T-helper 2 cell treated with Interferon-gamma antibody and Interleukin-4, amounts not matched to agents 5 μg/mL and 100 μg/mL, for 36 hours (primary cell): Measurements from ENCODE around the gene CREB3L4.

Experiments used
- DNase-seq: peaks from one replicate; pipeline ENCODE4 v3.0.0; 2021; ENCODE audit warnings: low spot score
- H3K27ac Mint-ChIP-seq: one replicate; pipeline ENCODE4 v1.8.0; 2021; ENCODE audit warnings: mild to moderate bottlenecking, mixed read lengths
- H3K27me3 Mint-ChIP-seq: one replicate; pipeline ENCODE4 v1.8.0; 2021; ENCODE audit warnings: low read depth, mixed read lengths
- H3K36me3 Mint-ChIP-seq: one replicate; pipeline ENCODE4 v1.8.0; 2021; ENCODE audit warnings: low read depth, mixed read lengths
- H3K4me1 Mint-ChIP-seq: one replicate; pipeline ENCODE4 v1.8.0; 2021; ENCODE audit warnings: low read depth, mixed read lengths
- H3K4me3 Mint-ChIP-seq: one replicate; pipeline ENCODE4 v1.8.0; 2022; ENCODE audit warnings: mild to moderate bottlenecking, moderate library complexity, mixed read lengths
- H3K9me3 Mint-ChIP-seq: one replicate; pipeline ENCODE4 v1.8.0; 2021; ENCODE audit warnings: mixed read lengths

CREB3L4 gene

GRCh38 chr1:153932156-153933131 lies 35.3 kb upstream of the CREB3L4 start:
- no peaks in the 10 kb centered on the region for H3K9me3 Mint-ChIP-seq
- DNase-seq, result no peak
- peaks cover 3% of the 10 kb centered on the region for H3K4me1 Mint-ChIP-seq
- H3K27ac Mint-ChIP-seq, result no peak overlapping the region
- no peaks in the 10 kb centered on the region for H3K27me3 Mint-ChIP-seq
- H3K36me3 Mint-ChIP-seq, result peaks cover 59% of the 10 kb centered on the region
- H3K4me3 Mint-ChIP-seq, result no peak overlapping the region

GRCh38 chr1:153933430-153933829 lies 34.3 kb upstream of the CREB3L4 start:
- Mint-ChIP-seq H3K36me3 (peaks cover 60% of the 10 kb centered on the region), H3K4me3 (no peak overlapping the region), H3K27me3 (no peaks in the 10 kb centered on the region), H3K4me1 (no peaks in the 10 kb centered on the region), H3K9me3 (no peaks in the 10 kb centered on the region), H3K27ac (no peak overlapping the region)
- no peak for DNase-seq

GRCh38 chr1:153933955-153934354 lies 33.7 kb upstream of the CREB3L4 start:
- Mint-ChIP-seq H3K4me3 (no peak overlapping the region), H3K4me1 (no peaks in the 10 kb centered on the region), H3K9me3 (no peaks in the 10 kb centered on the region), H3K36me3 (peaks cover 57% of the 10 kb centered on the region), H3K27ac (no peak overlapping the region), H3K27me3 (no peaks in the 10 kb centered on the region)
- no peak for DNase-seq

- H3K36me3 Mint-ChIP-seq, result peaks cover 59% of the 10 kb centered on the region
- H3K27ac Mint-ChIP-seq, result no peak overlapping the region
- H3K9me3 Mint-ChIP-seq, result no peaks in the 10 kb centered on the region
- H3K27me3 Mint-ChIP-seq, result no peaks in the 10 kb centered on the region
- no peak for DNase-seq
- no peak overlapping the region for H3K4me3 Mint-ChIP-seq
- no peaks in the 10 kb centered on the region for H3K4me1 Mint-ChIP-seq
These were observed 33.0 kb upstream of the CREB3L4 start for GRCh38 chr1:153934746-153935145.

- H3K9me3 Mint-ChIP-seq, result no peaks in the 10 kb centered on the region
- DNase-seq, result no peak
- H3K36me3 Mint-ChIP-seq, result peaks cover 62% of the 10 kb centered on the region
- H3K27ac Mint-ChIP-seq, result no peak overlapping the region
- no peak overlapping the region for H3K4me3 Mint-ChIP-seq
- H3K27me3 Mint-ChIP-seq, result no peaks in the 10 kb centered on the region
- H3K4me1 Mint-ChIP-seq, result no peaks in the 10 kb centered on the region
These were observed 31.5 kb upstream of the CREB3L4 start for GRCh38 chr1:153936011-153936802.

- no peak overlapping the region for H3K27ac Mint-ChIP-seq
- no peak overlapping the region for H3K4me3 Mint-ChIP-seq
- no peaks in the 10 kb centered on the region for H3K9me3 Mint-ChIP-seq
- no peaks in the 10 kb centered on the region for H3K4me1 Mint-ChIP-seq
- no peak for DNase-seq
- peaks cover 66% of the 10 kb centered on the region for H3K36me3 Mint-ChIP-seq
- H3K27me3 Mint-ChIP-seq, result no peaks in the 10 kb centered on the region
These were observed 30.4 kb upstream of the CREB3L4 start for GRCh38 chr1:153937331-153937730.

- Mint-ChIP-seq H3K4me1 (no peaks in the 10 kb centered on the region), H3K36me3 (peaks cover 72% of the 10 kb centered on the region), H3K27ac (no peak overlapping the region), H3K27me3 (no peaks in the 10 kb centered on the region), H3K4me3 (no peak overlapping the region), H3K9me3 (no peaks in the 10 kb centered on the region)
- DNase-seq, result no peak
These were observed 28.7 kb upstream of the CREB3L4 start for GRCh38 chr1:153938996-153939395.

- Mint-ChIP-seq H3K27me3 (no peaks in the 10 kb centered on the region), H3K4me3 (no peak overlapping the region), H3K4me1 (peaks cover 3% of the 10 kb centered on the region), H3K27ac (no peak overlapping the region), H3K9me3 (no peaks in the 10 kb centered on the region), H3K36me3 (peaks cover 72% of the 10 kb centered on the region)
- no peak for DNase-seq
These were observed 28.2 kb upstream of the CREB3L4 start for GRCh38 chr1:153939476-153939875.

- no peak for DNase-seq
- Mint-ChIP-seq H3K4me1 (peaks cover 11% of the 10 kb centered on the region), H3K27me3 (no peaks in the 10 kb centered on the region), H3K36me3 (peaks cover 70% of the 10 kb centered on the region), H3K4me3 (no peak overlapping the region), H3K27ac (no peak overlapping the region), H3K9me3 (no peaks in the 10 kb centered on the region)
These were observed 26.9 kb upstream of the CREB3L4 start for GRCh38 chr1:153940756-153941155.

GRCh38 chr1:153941826-153942725 lies 25.6 kb upstream of the CREB3L4 start:
- peaks cover 62% of the 10 kb centered on the region for H3K36me3 Mint-ChIP-seq

GRCh38 chr1:153942766-153943549 lies 24.7 kb upstream of the CREB3L4 start:
- Mint-ChIP-seq H3K27ac (no peak overlapping the region), H3K27me3 (no peaks in the 10 kb centered on the region), H3K4me1 (peaks cover 11% of the 10 kb centered on the region), H3K4me3 (no peak overlapping the region), H3K9me3 (no peaks in the 10 kb centered on the region), H3K36me3 (peaks cover 62% of the 10 kb centered on the region)
- DNase-seq, result no peak

More at GRCh38 chr1:153941826-153942725, 25.6 kb upstream of the CREB3L4 start:
- Mint-ChIP-seq H3K9me3 (no peaks in the 10 kb centered on the region), H3K27me3 (no peaks in the 10 kb centered on the region), H3K4me3 (no peak overlapping the region), H3K27ac (no peak overlapping the region), H3K4me1 (peaks cover 11% of the 10 kb centered on the region)
- DNase-seq, result no peak

GRCh38 chr1:153944005-153944826 lies 23.5 kb upstream of the CREB3L4 start:
- peak overlapping the region; percentile 94 for H3K4me3 Mint-ChIP-seq
- H3K36me3 Mint-ChIP-seq, result peaks cover 67% of the 10 kb centered on the region
- H3K27ac Mint-ChIP-seq, result peak overlapping the region; percentile 97
- H3K4me1 Mint-ChIP-seq, result peaks cover 11% of the 10 kb centered on the region
- no peaks in the 10 kb centered on the region for H3K27me3 Mint-ChIP-seq
- DNase-seq, result no peak
- H3K9me3 Mint-ChIP-seq, result no peaks in the 10 kb centered on the region
